GM18502 (cell line): ENCODE measurements around the gene PCBP3.
"Not testable (repeated sequence)": the region's sequence is repeated elsewhere in the genome, so short reads cannot be mapped to it uniquely, and the experiment has no call there.

Experiments used
- ATAC-seq: cut with Tn5 transposase; IDR thresholded peaks from one replicate; pipeline ENCODE4 v1.9.1; 2021; ENCODE audit warnings: mild to moderate bottlenecking; ENCODE audit not compliant: unreplicated experiment, poor library complexity

The PCBP3 gene

GRCh38 chr21:45895778-45896370 is 252.3 kb downstream of the PCBP3 start:
- ATAC-seq, result no peak

- ATAC-seq, result not testable (repeated sequence)
Measured at GRCh38 chr21:45896431-45896830, 252.9 kb downstream of the PCBP3 start.

GRCh38 chr21:45897191-45898027 is 253.9 kb downstream of the PCBP3 start:
- no peak for ATAC-seq

- no peak for ATAC-seq
Measured at GRCh38 chr21:45898028-45898350, 254.5 kb downstream of the PCBP3 start.

GRCh38 chr21:45898781-45899180 is 255.3 kb downstream of the PCBP3 start:
- no peak for ATAC-seq

- no peak for ATAC-seq
Measured at GRCh38 chr21:45899317-45900033, 255.9 kb downstream of the PCBP3 start.

GRCh38 chr21:45900034-45900868 is 256.7 kb downstream of the PCBP3 start:
- no peak for ATAC-seq

- no peak for ATAC-seq
Measured at GRCh38 chr21:45901061-45901690, 257.7 kb downstream of the PCBP3 start.

GRCh38 chr21:45902292-45902995 is 258.9 kb downstream of the PCBP3 start:
- ATAC-seq, result no peak

- no peak for ATAC-seq
Measured at GRCh38 chr21:45905196-45905595, 261.7 kb downstream of the PCBP3 start.

GRCh38 chr21:45906196-45906805 is 262.8 kb downstream of the PCBP3 start:
- ATAC-seq, result no peak

GRCh38 chr21:45906859-45907258 is 263.3 kb downstream of the PCBP3 start:
- ATAC-seq, result no peak

- no peak for ATAC-seq
Measured at GRCh38 chr21:45908536-45909237, 265.2 kb downstream of the PCBP3 start.

- no peak for ATAC-seq
Measured at GRCh38 chr21:45909238-45909988, 265.9 kb downstream of the PCBP3 start.

GRCh38 chr21:45910155-45910547 is 266.6 kb downstream of the PCBP3 start:
- no peak for ATAC-seq

- ATAC-seq, result no peak
Measured at GRCh38 chr21:45910548-45911221, 267.2 kb downstream of the PCBP3 start.

- no peak for ATAC-seq
Measured at GRCh38 chr21:45911806-45912325, 268.3 kb downstream of the PCBP3 start.
